ENCODE results near the gene RCC2.

GRCh38 chr1:17475752-17476151, 36.3 kb upstream of the RCC2 start:
- TF ChIP-seq CTCF (IDR thresholded peaks at IDR 0.05) (no peak), POLR2A (IDR thresholded peaks at IDR 0.05) (no peak)
